NCI-H2081 treated with DMSO at 0.1 percent for 48 hours (cell line): ENCODE results near the gene IPO11.

Source experiments
- DNase-seq: peaks from one replicate; lab custom pipeline; 2025; lab: John Stamatoyannopoulos, UW

IPO11 gene

GRCh38 chr5:62412549-62413329, at the start of gene IPO11:
TSS of gene IPO11 (plus strand) at chr5:62412763. CDS start at chr5:62437280, 24,517 bp downstream.
- peak; percentile 95 for DNase-seq

- DNase-seq = no peak
Measured at GRCh38 chr5:62369039-62369438, 43.5 kb upstream of the IPO11 start.

- DNase-seq = no peak
Measured at GRCh38 chr5:62371409-62371808, 41.2 kb upstream of the IPO11 start.

- DNase-seq = no peak
Measured at GRCh38 chr5:62372600-62372999, 40.0 kb upstream of the IPO11 start.

GRCh38 chr5:62373382-62373781, 39.2 kb upstream of the IPO11 start:
- no peak for DNase-seq

GRCh38 chr5:62374090-62374489, 38.5 kb upstream of the IPO11 start:
- no peak for DNase-seq

- no peak for DNase-seq
Measured at GRCh38 chr5:62375627-62376026, 36.9 kb upstream of the IPO11 start.

- no peak for DNase-seq
Measured at GRCh38 chr5:62376064-62376463, 36.5 kb upstream of the IPO11 start.

GRCh38 chr5:62385131-62385530, 27.4 kb upstream of the IPO11 start:
- no peak for DNase-seq

GRCh38 chr5:62385816-62386400, 26.7 kb upstream of the IPO11 start:
- DNase-seq = no peak

- DNase-seq = no peak
Measured at GRCh38 chr5:62386824-62387223, 25.7 kb upstream of the IPO11 start.

- no peak for DNase-seq
Measured at GRCh38 chr5:62395210-62395950, 17.2 kb upstream of the IPO11 start.

- DNase-seq = peak; percentile 56
Measured at GRCh38 chr5:62403411-62404250, 8.9 kb upstream of the IPO11 start, which contains the start of gene DIMT1. TSS of gene DIMT1 (minus strand) at chr5:62403905. CDS start at chr5:62403772, 133 bp downstream.

GRCh38 chr5:62413711-62414110, 1.1 kb downstream of the IPO11 start:
- DNase-seq = no peak

GRCh38 chr5:62418462-62419076, 6.0 kb downstream of the IPO11 start:
- DNase-seq = no peak

- no peak for DNase-seq
Measured at GRCh38 chr5:62419609-62420008, 7.0 kb downstream of the IPO11 start.

- DNase-seq = no peak
Measured at GRCh38 chr5:62421414-62421813, 8.9 kb downstream of the IPO11 start.

- DNase-seq = no peak
Measured at GRCh38 chr5:62424763-62425162, 12.2 kb downstream of the IPO11 start.

- DNase-seq = no peak
Measured at GRCh38 chr5:62431735-62432620, 19.4 kb downstream of the IPO11 start.

GRCh38 chr5:62432621-62433064, 20.1 kb downstream of the IPO11 start:
- no peak for DNase-seq
